K562 (cell line): ENCODE results near the gene DTX4. TPM values are rescaled to one million over a fixed set of nuclear protein-coding genes. Genes with fewer than 3 reads are reported as not detected.

ENCODE experiments used
- CBFA2T3 ChIP-seq: fragments of 450-650 bp; IDR thresholded peaks from 2 replicates; pipeline ENCODE4 v1.6.1; 2017
- CREB5 ChIP-seq: fragments of 250-450 bp; sonication (Bioruptor Pico); IDR thresholded peaks from 2 replicates; pipeline ENCODE4 v1.5.0; 2020; ENCODE audit warnings: mild to moderate bottlenecking
- FOXO4 ChIP-seq: fragments of 450-650 bp; formaldehyde crosslinking; IDR thresholded peaks from 2 replicates; pipeline ENCODE4 v1.4.0; 2020; ENCODE audit warnings: mild to moderate bottlenecking, moderate library complexity
- GTF2B ChIP-seq: IDR thresholded peaks from 2 replicates; pipeline ENCODE4 v1.6.1; 2011; ENCODE audit not compliant: insufficient read length; ENCODE audit errors: extremely low read depth
- HEY1 ChIP-seq: fragments of 250-450 bp; sonication (Bioruptor Pico); IDR thresholded peaks from 2 replicates; pipeline ENCODE4 v1.5.0; 2020; ENCODE audit warnings: mild to moderate bottlenecking, moderate library complexity, borderline replicate concordance
- IFI16 ChIP-seq: fragments of 250-450 bp; sonication (Bioruptor Pico); IDR thresholded peaks from 2 replicates; pipeline ENCODE4 v2.1.2; 2022; ENCODE audit warnings: mild to moderate bottlenecking, inconsistent platforms
- POLR2B ChIP-seq: fragments of 450-650 bp; IDR thresholded peaks from 2 replicates; pipeline ENCODE4 v1.6.1; 2018; ENCODE audit warnings: low read depth; ENCODE audit not compliant: partially characterized antibody
- SMC3 ChIP-seq: conservative IDR thresholded peaks from 2 replicates; pipeline ENCODE4 v1.6.1; 2011; ENCODE audit warnings: low read depth, low read length, improper control_type of control experiment; ENCODE audit not compliant: insufficient read depth
- TOE1 ChIP-seq, 2 experiments: fragments of 450-650 bp in 1 of 2; sonication (generic) in 1 of 2; formaldehyde crosslinking in 1 of 2; IDR thresholded peaks; 2 replicates each; pipeline versions ENCODE4 v1.7.1 to v1.8.0; 2016 to 2022; ENCODE audit warnings: borderline replicate concordance in 2 of 2, mild to moderate bottlenecking in 2 of 2, antibody characterized with exemption in 1 of 2, inconsistent platforms in 1 of 2, low read depth in 1 of 2, missing genetic modification reagents in 1 of 2, moderate library complexity in 1 of 2
- ZBTB40 ChIP-seq, 2 experiments: fragments of 450-650 bp in 1 of 2; sonication (generic) in 1 of 2; formaldehyde crosslinking in 1 of 2; IDR thresholded peaks; 2 replicates each; pipeline versions ENCODE4 v1.7.1 to v1.9.0; 2016 to 2022; ENCODE audit warnings: inconsistent platforms in 1 of 2, mild to moderate bottlenecking in 1 of 2, missing genetic modification reagents in 1 of 2
- ZKSCAN8 ChIP-seq: fragments of 200-800 bp; sonication (Bioruptor generic); IDR thresholded peaks from 2 replicates; pipeline ENCODE4 v1.6.1; 2016; ENCODE audit warnings: missing genetic modification characterization, missing compliant biosample characterization
- ZNF740 ChIP-seq, 3 experiments: fragments of 200-800 bp in 1 of 3; sonication (Bioruptor generic) in 1 of 3; sonication (generic) in 1 of 3; formaldehyde crosslinking in 1 of 3; IDR thresholded peaks; 2 replicates each; pipeline versions ENCODE4 v1.6.1 to v1.8.0; 2016 to 2022; ENCODE audit warnings: mild to moderate bottlenecking in 2 of 3, missing compliant biosample characterization in 2 of 3, missing genetic modification characterization in 2 of 3, missing genetic modification reagents in 1 of 3
- polyA plus RNA-seq, 8 experiments: library from polyadenylated mRNA; depleted of rRNA in 4 of 8; stranded (reverse) in 5 of 8; unstranded in 3 of 8; fragments of >200 nt; fragmentation: Nextera tagmentation in 2 of 8; fragmentation: Illumina TruSeq in 1 of 8; extraction: Ambion mirVana in 2 of 8; extraction: Trizol in 1 of 8; gene quantifications; 2 replicates each; pipeline versions ENCODE4 v1.2.1 to v1.2.3, GENCODE V29; 2011 to 2014; ENCODE audit warnings: inconsistent platforms in 1 of 8, missing spikeins in 1 of 8
- total RNA-seq, 7 experiments: library from RNA; depleted of rRNA in 6 of 7; stranded (reverse); fragments of >200 nt in 6 of 7; fragmentation: Illumina TruSeq in 2 of 7; extraction: Trizol in 2 of 7; gene quantifications; 2 replicates each; pipeline versions ENCODE4 v1.2.1 to v1.2.3, GENCODE V29; 2011 to 2021; ENCODE audit warnings: low replicate concordance in 1 of 7

DTX4 gene
- total and polyA plus RNA-seq, 9 of the 15 experiments (the other 6 are each of a cell fraction or from before 2014, with no cell fraction given), result 0.03 to 0.47 (median 0.04) TPM; not detected in 4

- TF ChIP-seq CREB5 (CRISPR knock-in tag) (no peak), GTF2B (no peak), TOE1 (IDR thresholded peaks at IDR 0.05; ENCODE audit: borderline replicate concordance) (no peak), TOE1 (CRISPR knock-in tag; IDR thresholded peaks at IDR 0.05; ENCODE audit: borderline replicate concordance, low read depth) (no peak), HEY1 (CRISPR knock-in tag) (no peak), FOXO4 (CRISPR knock-in tag) (no peak), CBFA2T3 (peak; percentile 45), IFI16 (CRISPR knock-in tag) (no peak), SMC3 (no peak), ZKSCAN8 (no peak), POLR2B (no peak), ZNF740 (CRISPR knock-in tag; IDR thresholded peaks at IDR 0.05) (no peak), ZNF740 (tag; IDR thresholded peaks at IDR 0.05) (no peak), ZBTB40 (IDR thresholded peaks at IDR 0.05) (0 out of 2 replicates have a peak, but pooled peaks have one; percentile 39), ZBTB40 (CRISPR knock-in tag; IDR thresholded peaks at IDR 0.05) (no peak)
Observed at GRCh38 chr11:59201353-59201752, 29.4 kb downstream of the DTX4 start (continued).
